Muscle of leg (tissue), 11 donors: Measurements from ENCODE around the gene PGM1. TPM values are rescaled to one million over a fixed set of nuclear protein-coding genes. Genes with fewer than 3 reads are reported as not detected.

Experiments
- DNase-seq: peaks from one replicate; pipeline ENCODE4 v3.0.0; 2013
- H3K27ac ChIP-seq: one replicate; pipeline ENCODE4 v1.5.1; 2013; ENCODE audit warnings: mild to moderate bottlenecking, low read length, control low read depth
- H3K27me3 ChIP-seq: one replicate; pipeline ENCODE4 v1.6.1; 2013; ENCODE audit warnings: low read length; ENCODE audit not compliant: control insufficient read depth, insufficient read depth
- H3K36me3 ChIP-seq: one replicate; pipeline ENCODE4 v1.6.1; 2013; ENCODE audit warnings: low read length; ENCODE audit not compliant: control insufficient read depth, insufficient read depth
- H3K4me1 ChIP-seq: one replicate; pipeline ENCODE4 v1.6.1; 2013; ENCODE audit warnings: low read length; ENCODE audit not compliant: control insufficient read depth, insufficient read depth
- H3K4me3 ChIP-seq: one replicate; pipeline ENCODE4 v1.5.1; 2013; ENCODE audit warnings: low read length, control low read depth
- H3K9me3 ChIP-seq: replicated peaks from 2 replicates; pipeline ENCODE4 v1.6.1; 2013; ENCODE audit warnings: low read depth, low read length; ENCODE audit not compliant: control insufficient read depth
- WGBS: methylation state at CpG from one replicate; pipeline ENCODE4 v1.1.5; 2013; ENCODE audit warnings: missing lambda C conversion rate; ENCODE audit not compliant: insufficient coverage; 5-methylcytosine and 5-hydroxymethylcytosine counted together
- polyA plus RNA-seq, 8 donors: library from polyadenylated mRNA; unstranded; fragments of 120-200 nt; gene quantifications; one replicate each; pipeline versions ENCODE4 v1.2.1 to v1.2.3, GENCODE V29; 2013; ENCODE audit warnings: inconsistent platforms in 1 of 8, low replicate concordance in 1 of 8; ENCODE audit not compliant: insufficient read length in 8 of 8, insufficient read depth in 1 of 8
- total RNA-seq: library from RNA; stranded (reverse); fragments of 120-200 nt; gene quantifications from one replicate; pipeline ENCODE4 v1.2.4, GENCODE V29; 2013

PGM1 gene
- total and polyA plus RNA-seq, 9 donors, result 49.7 to 68.5 (median 59.4) TPM

- Histone ChIP-seq H3K27ac (no peak overlapping the region), H3K9me3 (no peaks in the 10 kb centered on the region), H3K36me3 (no peaks in the 10 kb centered on the region), H3K4me1 (peaks cover 6% of the 10 kb centered on the region), H3K27me3 (no peaks in the 10 kb centered on the region), H3K4me3 (no peak overlapping the region)
- WGBS, result no CpG with 5 or more reads among the region's 6 CpGs
- DNase-seq, result peak; percentile 83
Observed at GRCh38 chr1:63615768-63616420, 22.7 kb downstream of the PGM1 start.

- 100% methylated on average over 2 of the region's 6 CpGs for WGBS
- Histone ChIP-seq H3K27ac (no peak overlapping the region), H3K4me3 (no peak overlapping the region), H3K27me3 (no peaks in the 10 kb centered on the region), H3K36me3 (no peaks in the 10 kb centered on the region), H3K9me3 (no peaks in the 10 kb centered on the region), H3K4me1 (peaks cover 6% of the 10 kb centered on the region)
- no peak for DNase-seq
Observed at GRCh38 chr1:63617450-63617849, 24.2 kb downstream of the PGM1 start.

- H3K27me3 ChIP-seq, result no peaks in the 10 kb centered on the region
- no peaks in the 10 kb centered on the region for H3K36me3 ChIP-seq
- H3K27ac ChIP-seq, result no peak overlapping the region
- no peak for DNase-seq
- H3K4me3 ChIP-seq, result no peak overlapping the region
- peaks cover 10% of the 10 kb centered on the region for H3K4me1 ChIP-seq
- H3K9me3 ChIP-seq, result no peaks in the 10 kb centered on the region
Observed at GRCh38 chr1:63618011-63618410, 24.8 kb downstream of the PGM1 start.

DNA sequence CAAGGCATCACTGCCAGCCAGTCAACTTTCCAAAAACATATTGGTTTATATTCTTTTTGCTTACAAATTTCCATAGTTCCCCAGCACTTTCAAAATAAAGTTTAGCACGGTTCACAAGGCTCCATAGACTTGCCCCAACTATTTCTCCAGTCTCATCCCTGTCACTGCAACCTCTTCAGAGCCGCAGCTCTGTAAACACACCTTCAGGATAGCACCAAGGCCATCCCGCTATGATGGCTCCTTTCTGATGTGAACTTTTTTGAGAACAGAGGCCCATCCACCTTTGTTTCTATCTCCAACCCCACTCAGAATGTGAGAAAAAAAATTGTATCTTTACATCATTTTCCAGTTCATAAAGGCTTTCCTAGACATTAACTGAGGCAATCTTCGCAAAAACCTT, 26.3 kb downstream of the PGM1 start:
- WGBS, result 77% methylated on average over 1 of the region's 4 CpGs
- Histone ChIP-seq H3K9me3 (no peaks in the 10 kb centered on the region), H3K4me1 (peaks cover 15% of the 10 kb centered on the region), H3K36me3 (no peaks in the 10 kb centered on the region), H3K27ac (no peak overlapping the region), H3K27me3 (no peaks in the 10 kb centered on the region), H3K4me3 (no peak overlapping the region)
- DNase-seq, result no peak

- peaks cover 15% of the 10 kb centered on the region for H3K4me1 ChIP-seq
- WGBS, result no CpG with 5 or more reads among the region's 5 CpGs
- H3K27ac ChIP-seq, result no peak overlapping the region
Observed at GRCh38 chr1:63620671-63621070, 27.5 kb downstream of the PGM1 start.

GRCh38 chr1:63621075-63621474, 27.9 kb downstream of the PGM1 start:
- peaks cover 15% of the 10 kb centered on the region for H3K4me1 ChIP-seq
- DNase-seq, result no peak
- no peak overlapping the region for H3K27ac ChIP-seq

More at GRCh38 chr1:63620671-63621070, 27.5 kb downstream of the PGM1 start:
- no peaks in the 10 kb centered on the region for H3K9me3 ChIP-seq
- no peak overlapping the region for H3K4me3 ChIP-seq
- DNase-seq, result no peak
- no peaks in the 10 kb centered on the region for H3K27me3 ChIP-seq
- no peaks in the 10 kb centered on the region for H3K36me3 ChIP-seq

GRCh38 chr1:63621698-63622097, 28.5 kb downstream of the PGM1 start:
- Histone ChIP-seq H3K4me1 (peaks cover 14% of the 10 kb centered on the region), H3K27me3 (no peaks in the 10 kb centered on the region), H3K27ac (no peak overlapping the region), H3K9me3 (no peaks in the 10 kb centered on the region), H3K4me3 (no peak overlapping the region), H3K36me3 (no peaks in the 10 kb centered on the region)
- DNase-seq, result no peak
- WGBS, result 81% methylated on average over 2 of the region's 6 CpGs

More at GRCh38 chr1:63621075-63621474, 27.9 kb downstream of the PGM1 start:
- WGBS, result 88% methylated on average over 3 of the region's 3 CpGs
- no peak overlapping the region for H3K4me3 ChIP-seq
- H3K9me3 ChIP-seq, result no peaks in the 10 kb centered on the region
- no peaks in the 10 kb centered on the region for H3K27me3 ChIP-seq
- H3K36me3 ChIP-seq, result no peaks in the 10 kb centered on the region

DNA sequence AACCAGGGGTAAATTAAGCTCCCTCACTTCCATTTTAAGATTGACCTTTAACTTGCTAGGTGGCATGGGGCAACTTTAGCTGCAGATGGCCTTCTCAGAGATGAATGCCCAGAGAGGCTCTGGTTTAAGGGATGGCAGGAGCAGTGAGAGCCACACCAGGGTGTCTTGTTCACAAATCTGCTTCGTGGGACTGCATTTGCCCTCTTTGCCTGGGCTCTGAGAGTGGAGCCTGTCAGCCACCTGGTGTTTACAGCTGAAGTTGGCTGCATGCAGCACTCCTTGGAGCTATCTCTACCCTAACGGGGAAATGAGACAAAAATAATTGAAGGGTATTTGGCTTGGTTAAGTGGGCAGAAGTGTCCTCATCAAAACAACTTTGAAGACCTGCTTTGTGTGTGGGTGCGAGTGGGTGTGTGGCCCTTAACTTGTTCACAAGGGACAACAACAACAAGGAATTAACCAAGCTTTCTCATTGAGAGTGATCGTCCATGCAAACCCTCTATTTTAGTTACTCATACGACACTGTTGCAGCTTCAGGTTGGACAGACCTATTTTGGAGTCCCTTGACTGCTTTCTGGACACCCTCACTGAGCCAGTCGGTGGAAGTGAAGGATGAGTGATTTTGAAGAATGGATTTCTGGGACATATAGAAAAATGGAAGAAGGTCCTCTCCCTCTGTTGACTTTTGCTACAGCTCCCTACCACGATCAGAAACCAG, 29.8 kb downstream of the PGM1 start:
- H3K36me3 ChIP-seq, result no peaks in the 10 kb centered on the region
- 88% methylated on average over 3 of the region's 7 CpGs for WGBS
- no peaks in the 10 kb centered on the region for H3K27me3 ChIP-seq
- DNase-seq, result no peak
- H3K27ac ChIP-seq, result no peak overlapping the region
- H3K4me3 ChIP-seq, result no peak overlapping the region
- peaks cover 8% of the 10 kb centered on the region for H3K4me1 ChIP-seq
- H3K9me3 ChIP-seq, result no peaks in the 10 kb centered on the region

GRCh38 chr1:63623952-63624351, 30.7 kb downstream of the PGM1 start:
- peaks cover 8% of the 10 kb centered on the region for H3K4me1 ChIP-seq
- no peak overlapping the region for H3K27ac ChIP-seq
- no peak for DNase-seq
- no peaks in the 10 kb centered on the region for H3K9me3 ChIP-seq
- no peaks in the 10 kb centered on the region for H3K27me3 ChIP-seq
- WGBS, result 91% methylated on average over 3 of the region's 4 CpGs
- H3K36me3 ChIP-seq, result no peaks in the 10 kb centered on the region
- H3K4me3 ChIP-seq, result no peak overlapping the region

DNA sequence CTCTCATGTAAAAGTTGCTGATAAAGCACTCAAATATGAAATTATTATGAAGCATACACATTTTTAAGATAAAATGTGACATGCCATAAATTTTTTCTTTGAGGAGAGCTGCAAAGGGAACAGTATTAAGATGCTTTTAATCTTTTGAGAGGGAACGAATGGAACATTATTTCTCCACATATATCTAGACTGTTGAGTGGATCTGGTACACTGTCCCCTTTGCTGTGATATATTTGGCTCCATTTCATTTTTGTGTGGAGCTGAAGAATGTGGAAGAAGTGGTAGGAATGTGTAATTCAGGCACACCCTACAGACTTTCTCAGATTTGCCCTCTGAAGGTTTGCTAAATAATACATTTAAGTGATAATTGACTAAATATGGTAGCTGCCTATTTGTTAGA, 31.7 kb downstream of the PGM1 start:
- no peak overlapping the region for H3K27ac ChIP-seq

More for the DNA sequence above, 31.7 kb downstream of the PGM1 start:
- Histone ChIP-seq H3K36me3 (peaks cover 6% of the 10 kb centered on the region), H3K27me3 (no peaks in the 10 kb centered on the region), H3K4me1 (peaks cover 8% of the 10 kb centered on the region), H3K9me3 (no peaks in the 10 kb centered on the region), H3K4me3 (no peak overlapping the region)
- no CpG with 5 or more reads among the region's 1 CpG for WGBS
- no peak for DNase-seq
